HUDEP-2 (cell line): ENCODE measurements around the gene PTBP3.
"Not testable (repeated sequence)": the region's sequence is repeated elsewhere in the genome, so short reads cannot be mapped to it uniquely, and the experiment has no call there.

Experiments
- DNase-seq, 76 experiments: peaks; one replicate each; lab custom pipeline; 2025; ENCODE audit not compliant: unreplicated experiment in 76 of 76; lab: John Stamatoyannopoulos, UW

PTBP3 gene

DNA sequence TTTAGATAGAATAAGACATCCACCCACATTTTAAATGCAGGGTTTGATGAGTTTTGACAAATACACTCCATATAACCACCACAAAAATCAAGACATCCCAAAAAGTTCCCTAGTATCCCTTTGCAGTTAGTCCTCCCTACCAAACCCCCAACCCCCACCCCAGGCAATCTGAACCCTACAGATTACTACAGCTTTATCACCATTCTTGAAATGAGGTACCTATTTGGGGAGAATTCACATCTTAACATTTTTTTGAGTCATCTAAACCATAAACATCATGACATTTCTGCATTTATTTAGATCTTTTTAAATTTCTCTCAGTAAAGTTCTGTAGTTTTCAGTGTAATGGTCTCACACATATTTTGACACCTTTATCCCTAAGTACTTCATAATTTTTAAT, 53.9 kb downstream of the PTBP3 start:
- DNase-seq, result no peak

DNA sequence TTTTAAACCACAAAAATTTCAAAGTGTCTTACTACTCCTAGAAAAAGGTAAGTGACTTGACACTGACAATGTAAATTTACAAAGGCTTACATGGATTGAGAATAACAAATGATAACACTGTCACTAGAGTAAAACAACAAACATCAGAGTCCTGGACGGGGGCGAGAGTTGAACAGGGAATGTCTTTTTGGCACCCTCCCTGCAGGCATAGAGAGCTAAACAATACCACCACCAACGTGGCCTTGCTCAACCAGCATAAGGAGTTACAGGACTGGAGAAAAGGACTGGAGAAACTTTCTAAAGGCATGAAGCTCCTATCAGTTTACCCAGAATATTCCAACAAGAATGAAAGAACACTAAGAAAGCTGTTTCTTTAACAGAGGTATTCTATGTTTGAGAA, 55.3 kb downstream of the PTBP3 start:
- DNase-seq, result no peak

- no peak for DNase-seq
Measured at GRCh38 chr9:112274600-112274999, 58.8 kb downstream of the PTBP3 start.

DNA sequence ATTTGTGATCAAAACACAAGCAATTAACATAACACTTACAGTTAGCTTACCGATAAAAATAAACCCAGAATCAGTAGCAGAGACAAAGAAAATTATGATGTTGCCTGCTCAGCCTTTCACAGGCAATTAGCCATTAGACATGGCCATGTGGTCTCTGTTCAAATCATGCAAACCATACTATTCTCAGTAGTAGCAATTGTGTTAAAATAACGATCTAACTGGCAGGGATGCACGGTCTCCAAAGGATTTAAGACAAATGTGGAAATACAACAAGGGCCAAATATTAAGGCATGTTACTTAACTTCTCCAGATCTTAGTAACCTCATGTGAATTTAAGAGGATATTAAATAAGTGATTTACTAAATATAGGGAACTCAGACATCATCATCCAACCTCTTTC, 59.5 kb downstream of the PTBP3 start:
- no peak for DNase-seq

- DNase-seq, result no peak
Measured at GRCh38 chr9:112271466-112272098, 61.8 kb downstream of the PTBP3 start.

DNA sequence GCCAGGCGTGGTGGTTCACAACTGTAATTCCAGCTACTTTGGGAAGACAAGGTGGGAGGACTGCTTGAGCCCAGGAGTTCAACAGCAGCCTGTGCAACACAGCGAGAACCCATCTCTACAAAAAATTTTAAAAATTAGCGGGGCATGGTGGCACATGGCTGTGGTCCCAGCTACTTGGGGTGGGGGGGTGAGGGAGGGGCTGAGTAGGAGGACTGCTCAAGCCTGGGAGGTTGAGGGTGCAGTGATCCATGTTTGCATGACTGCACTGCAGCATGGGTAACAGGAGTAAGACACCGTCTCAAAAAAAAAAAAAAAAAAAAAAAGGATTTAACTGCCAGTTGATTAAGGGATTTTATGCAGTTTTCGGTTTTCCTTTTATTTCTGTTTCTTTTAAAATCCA, 65.0 kb downstream of the PTBP3 start:
- DNase-seq, result no peak

DNA sequence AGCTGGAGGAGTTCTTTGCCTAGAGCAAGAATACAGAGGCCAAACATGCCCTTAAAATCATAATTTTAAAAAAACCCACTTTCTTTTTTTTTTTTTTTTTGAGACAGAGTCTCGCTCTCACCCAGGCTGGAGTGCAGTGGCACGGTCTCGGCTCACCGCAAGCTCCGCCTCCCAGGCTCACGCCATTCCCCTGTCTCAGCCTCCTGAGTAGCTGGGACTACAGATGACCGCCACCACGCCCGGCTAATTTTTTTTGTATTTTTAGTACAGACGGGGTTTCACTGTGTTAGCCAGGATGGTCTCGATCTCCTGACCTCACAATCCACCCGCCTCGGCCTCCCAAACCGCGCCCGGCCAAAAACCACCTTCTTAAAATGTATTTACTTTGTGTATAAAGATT, 66.3 kb downstream of the PTBP3 start:
- not testable (repeated sequence) for DNase-seq

DNA sequence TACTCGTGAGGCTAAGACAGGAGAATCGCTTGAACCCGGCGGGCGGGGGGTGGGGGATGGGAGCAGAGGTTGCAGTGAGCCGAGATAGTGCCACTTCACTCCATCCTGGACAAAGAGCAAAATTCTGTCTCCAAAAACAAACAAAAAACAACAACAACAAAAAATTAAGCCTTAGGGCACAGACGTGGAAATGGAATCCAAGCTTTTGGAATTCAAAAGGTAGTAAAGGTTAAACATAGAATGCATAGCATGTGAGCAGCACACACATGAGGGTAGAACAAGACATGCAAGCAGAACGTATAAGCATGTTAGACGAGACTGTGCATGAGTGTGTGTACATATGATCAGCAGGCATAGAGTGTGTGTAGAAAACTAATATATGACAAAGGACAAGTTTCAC, 68.0 kb downstream of the PTBP3 start:
- no peak for DNase-seq

DNA sequence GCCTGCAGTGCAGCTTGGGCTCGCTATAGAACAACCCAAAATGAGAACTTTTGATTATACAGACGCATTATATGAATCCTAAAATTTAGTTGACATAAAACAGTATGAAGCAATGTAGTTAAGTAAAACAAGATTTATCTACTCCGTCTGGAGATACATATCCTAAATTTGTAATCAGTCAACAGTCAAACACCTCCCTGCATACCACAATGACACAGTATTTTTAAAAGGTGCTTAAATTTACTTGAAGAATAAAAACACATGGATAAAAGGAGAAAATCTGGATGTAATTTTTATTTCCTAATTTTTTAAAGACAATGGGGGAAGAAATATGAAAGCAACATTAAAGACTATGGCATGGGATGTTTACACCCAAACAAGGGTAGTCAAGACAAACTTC, 70.8 kb downstream of the PTBP3 start:
- DNase-seq, result no peak

DNA sequence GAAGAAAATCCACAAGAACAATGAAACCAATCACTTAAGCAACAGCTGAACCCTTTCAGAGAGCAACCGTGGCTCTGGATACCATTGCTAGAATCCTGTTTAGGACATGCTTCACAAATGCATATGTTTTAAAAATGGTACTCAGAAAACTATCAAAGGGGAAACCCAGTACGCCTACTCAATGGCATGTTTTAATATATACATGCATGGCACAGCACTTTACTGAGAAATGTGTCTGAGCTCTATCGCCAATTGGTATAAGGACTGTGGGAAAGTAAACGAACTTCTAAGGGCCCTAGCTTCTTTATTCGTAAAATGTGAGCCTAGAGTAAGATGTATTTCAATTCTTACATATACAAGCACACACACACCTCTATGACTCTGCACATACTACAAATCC, 72.3 kb downstream of the PTBP3 start:
- DNase-seq, result no peak

GRCh38 chr9:112258106-112258505, 75.3 kb downstream of the PTBP3 start:
- DNase-seq, result no peak

GRCh38 chr9:112252194-112252593, 81.2 kb downstream of the PTBP3 start:
- no peak for DNase-seq

GRCh38 chr9:112249277-112249676, 84.1 kb downstream of the PTBP3 start:
- DNase-seq, result no peak

GRCh38 chr9:112248722-112249121, 84.7 kb downstream of the PTBP3 start:
- no peak for DNase-seq

DNA sequence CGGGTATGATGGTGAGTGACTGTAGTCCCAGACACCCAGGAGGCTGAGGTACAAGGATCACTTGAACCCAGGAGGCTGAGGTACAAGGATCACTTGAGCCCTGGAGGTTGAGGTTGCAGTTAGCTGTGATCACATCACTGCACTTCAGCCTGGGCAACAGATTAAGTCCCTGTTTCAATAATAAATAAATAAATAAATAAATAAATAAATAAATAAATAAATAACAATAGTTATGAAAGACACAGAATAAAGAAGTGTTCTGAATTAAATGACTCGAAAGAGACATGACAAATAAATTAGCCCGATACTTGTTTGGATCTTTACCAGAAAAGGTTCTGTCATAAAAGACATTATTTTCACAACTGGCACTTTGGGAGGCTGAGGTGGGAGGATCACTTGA, 86.3 kb downstream of the PTBP3 start:
- no peak for DNase-seq

DNA sequence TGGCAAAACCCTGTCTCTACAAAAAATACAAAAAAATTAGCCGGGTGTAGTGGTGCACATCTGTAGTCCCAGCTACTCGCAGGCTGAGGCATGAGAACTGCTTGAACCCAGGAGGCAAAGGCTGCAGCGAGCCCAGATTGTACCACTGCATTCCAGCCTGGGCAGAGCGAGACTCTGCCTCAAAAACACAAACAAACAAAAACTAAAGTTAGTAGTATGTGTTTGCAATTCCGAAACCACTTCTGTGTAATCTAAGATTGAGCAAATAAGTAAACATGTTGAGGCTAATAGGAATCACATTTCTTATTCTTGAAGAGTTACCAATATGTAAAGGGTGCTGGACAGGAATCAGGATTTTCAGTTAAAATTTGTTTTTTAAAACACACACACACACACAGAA, 88.3 kb downstream of the PTBP3 start:
- no peak for DNase-seq

DNA sequence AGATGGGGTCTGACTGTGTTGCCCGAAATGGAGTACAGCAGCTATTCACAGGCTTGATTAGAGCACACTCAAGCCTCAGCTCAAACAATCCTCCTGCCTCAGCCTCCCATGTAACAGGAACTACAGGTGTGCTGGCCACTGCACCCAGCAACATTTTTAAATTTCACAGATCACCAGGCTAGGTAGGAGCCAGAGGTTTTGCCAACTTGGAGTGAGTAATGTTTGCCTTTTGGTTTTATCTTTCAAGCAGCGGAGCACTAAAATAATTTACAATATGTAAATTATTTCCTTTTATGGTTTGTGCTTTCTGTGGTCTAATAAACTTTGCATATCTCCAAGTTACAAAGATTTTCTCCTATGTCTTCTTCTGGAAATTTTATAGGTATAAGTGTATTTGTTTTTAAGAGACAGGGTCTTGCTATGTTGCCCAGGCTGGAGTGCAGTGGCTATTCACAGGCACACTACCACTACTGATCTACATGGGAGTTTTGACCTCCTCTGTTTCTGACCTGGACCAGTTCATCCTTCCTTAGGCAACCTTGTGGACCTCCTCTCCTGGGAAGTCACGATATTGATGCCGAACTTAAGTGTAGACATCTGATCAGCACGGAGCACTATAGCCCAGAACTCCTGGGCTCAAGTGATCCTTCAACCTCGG, 91.1 kb downstream of the PTBP3 start:
- no peak for DNase-seq

DNA sequence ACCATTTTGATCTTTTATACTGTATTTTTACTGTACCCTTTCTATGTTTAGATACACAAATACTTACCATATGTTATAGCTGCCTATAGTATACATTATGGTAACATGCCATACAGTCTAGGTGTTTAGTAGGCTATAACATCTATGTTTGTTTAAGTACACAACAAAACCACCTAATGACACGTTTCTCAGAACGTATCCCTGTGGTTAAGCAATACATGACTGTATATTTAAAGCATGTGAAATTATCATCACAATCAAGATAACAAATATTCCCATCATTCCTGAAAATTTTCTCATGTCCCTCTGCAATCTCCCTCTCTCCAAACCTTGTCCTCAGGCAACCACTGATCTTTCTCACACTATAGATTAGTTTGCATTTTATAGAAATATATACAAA, 91.9 kb downstream of the PTBP3 start:
- DNase-seq, result no peak

- DNase-seq, result no peak
Measured at GRCh38 chr9:112239708-112240107, 93.7 kb downstream of the PTBP3 start.

DNA sequence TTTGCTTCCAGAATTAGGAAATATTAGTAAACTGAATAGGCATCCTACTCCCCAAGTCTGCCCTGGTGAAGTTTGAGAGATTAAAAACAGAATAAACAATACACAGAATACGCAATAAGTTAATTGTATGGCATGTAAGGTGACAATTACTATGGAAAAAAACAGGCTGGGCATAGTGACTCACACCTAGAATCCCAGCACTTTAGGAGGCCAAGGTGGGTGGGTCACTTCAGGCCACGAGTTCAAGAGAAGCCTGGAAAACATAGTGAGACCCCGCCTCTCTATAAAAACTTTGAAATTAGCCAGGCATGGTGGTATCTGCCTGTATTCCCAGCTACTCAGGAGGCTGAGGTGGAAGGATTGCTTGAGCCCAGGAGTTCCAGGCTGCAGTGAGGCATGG, 94.1 kb downstream of the PTBP3 start:
- DNase-seq, result no peak

DNA sequence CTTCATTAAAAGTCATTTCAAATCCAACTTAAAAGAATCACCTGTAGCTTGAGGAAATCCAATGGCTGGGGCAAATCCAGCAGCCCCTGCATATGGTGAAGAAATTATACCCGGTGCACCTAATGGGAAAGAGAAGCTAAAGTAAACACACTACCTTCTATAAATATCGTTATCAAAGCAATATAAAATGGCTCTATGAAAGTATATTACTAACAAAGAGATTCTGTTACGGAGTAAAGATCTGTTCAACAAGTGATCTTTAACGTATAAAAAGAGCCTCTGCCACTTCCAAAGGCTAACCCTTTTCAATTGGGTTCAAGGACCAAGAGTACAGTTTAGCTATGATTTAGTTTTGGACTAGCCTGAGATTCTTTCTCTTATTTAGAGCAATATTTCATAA, 98.6 kb downstream of the PTBP3 start:
- no peak for DNase-seq

DNA sequence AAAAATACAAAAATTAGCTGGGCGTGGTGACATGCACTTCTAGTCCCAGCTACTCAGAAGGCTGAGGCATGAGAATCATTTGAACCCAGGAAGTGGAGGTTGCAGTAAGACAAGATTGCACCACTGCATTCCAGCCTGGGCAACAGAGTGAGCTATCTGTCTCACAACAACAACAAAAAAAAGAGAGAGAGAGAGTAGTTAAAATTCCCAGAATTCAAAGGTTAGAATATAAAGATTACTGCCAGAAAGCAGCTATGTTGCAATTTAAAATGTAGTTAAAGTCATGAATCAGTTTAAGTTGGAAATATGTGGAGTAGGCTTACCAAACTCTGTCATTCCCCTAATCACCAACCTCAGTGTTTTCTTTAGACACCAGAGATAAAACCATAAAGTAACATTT, 99.7 kb downstream of the PTBP3 start:
- DNase-seq, result no peak

DNA sequence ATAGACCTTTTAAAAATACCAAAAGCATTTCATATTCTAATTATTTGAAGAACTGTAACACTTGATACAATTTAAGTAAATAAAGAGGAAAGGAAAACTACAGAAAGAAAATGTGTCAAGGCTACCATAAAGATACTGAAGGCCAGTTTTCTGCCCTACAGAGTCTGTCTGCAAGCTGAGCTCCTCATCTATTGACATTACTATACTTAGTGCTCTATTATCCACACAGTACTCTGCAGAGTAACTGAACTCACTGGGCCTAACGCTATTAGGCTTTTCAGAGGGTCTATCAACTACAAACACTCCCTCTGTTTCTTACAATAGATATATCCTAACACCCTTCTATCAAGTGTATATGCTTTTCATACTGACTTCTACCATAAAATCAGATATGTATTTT, 101.2 kb downstream of the PTBP3 start:
- no peak for DNase-seq
